Chondrocyte (in vitro differentiated cells): Measurements from ENCODE around the gene LRRN4. TPM values are rescaled to one million over a fixed set of nuclear protein-coding genes. Genes with fewer than 3 reads are reported as not detected.

Source experiments
- DNase-seq: peaks from one replicate; pipeline ENCODE4 v3.0.0; 2021; ENCODE audit warnings: mixed read lengths, low spot score
- H3K27ac Mint-ChIP-seq: one replicate; pipeline ENCODE4 v1.8.0; 2021; ENCODE audit warnings: mild to moderate bottlenecking, moderate library complexity, mixed read lengths; ENCODE audit not compliant: unreplicated experiment
- H3K27me3 Mint-ChIP-seq: 2 replicates; pipeline ENCODE4 v1.8.0; 2021; ENCODE audit warnings: low read depth, mixed read lengths
- H3K36me3 Mint-ChIP-seq: 2 replicates; pipeline ENCODE4 v1.8.0; 2021; ENCODE audit warnings: low read depth, mixed read lengths
- H3K4me1 Mint-ChIP-seq: 2 replicates; pipeline ENCODE4 v1.8.0; 2021; ENCODE audit warnings: low read depth, mild to moderate bottlenecking, mixed read lengths
- H3K4me3 Mint-ChIP-seq: one replicate; pipeline ENCODE4 v1.8.0; 2021; ENCODE audit warnings: mild to moderate bottlenecking, moderate library complexity, mixed read lengths; ENCODE audit not compliant: unreplicated experiment
- H3K9me3 Mint-ChIP-seq: 2 replicates; pipeline ENCODE4 v1.8.0; 2021; ENCODE audit warnings: low read depth, mixed read lengths
- total RNA-seq: library from RNA; stranded (reverse); gene quantifications from 3 replicates; pipeline ENCODE4 v1.2.1, GENCODE V29; 2021
- TF ChIP-seq, protein P1 (sequence below): fragments of 200-600 bp; sonication (generic); IDR thresholded peaks from 2 replicates; pipeline ENCODE4 v1.5.0; 2021; ENCODE audit warnings: antibody characterized with exemption, mild to moderate bottlenecking, moderate library complexity

Gene LRRN4
- total RNA-seq, 1 donor from 2014 or later, result not detected

GRCh38 chr20:6095409-6095808, 41.5 kb upstream of the LRRN4 start:
- TF ChIP-seq, protein P1, sequence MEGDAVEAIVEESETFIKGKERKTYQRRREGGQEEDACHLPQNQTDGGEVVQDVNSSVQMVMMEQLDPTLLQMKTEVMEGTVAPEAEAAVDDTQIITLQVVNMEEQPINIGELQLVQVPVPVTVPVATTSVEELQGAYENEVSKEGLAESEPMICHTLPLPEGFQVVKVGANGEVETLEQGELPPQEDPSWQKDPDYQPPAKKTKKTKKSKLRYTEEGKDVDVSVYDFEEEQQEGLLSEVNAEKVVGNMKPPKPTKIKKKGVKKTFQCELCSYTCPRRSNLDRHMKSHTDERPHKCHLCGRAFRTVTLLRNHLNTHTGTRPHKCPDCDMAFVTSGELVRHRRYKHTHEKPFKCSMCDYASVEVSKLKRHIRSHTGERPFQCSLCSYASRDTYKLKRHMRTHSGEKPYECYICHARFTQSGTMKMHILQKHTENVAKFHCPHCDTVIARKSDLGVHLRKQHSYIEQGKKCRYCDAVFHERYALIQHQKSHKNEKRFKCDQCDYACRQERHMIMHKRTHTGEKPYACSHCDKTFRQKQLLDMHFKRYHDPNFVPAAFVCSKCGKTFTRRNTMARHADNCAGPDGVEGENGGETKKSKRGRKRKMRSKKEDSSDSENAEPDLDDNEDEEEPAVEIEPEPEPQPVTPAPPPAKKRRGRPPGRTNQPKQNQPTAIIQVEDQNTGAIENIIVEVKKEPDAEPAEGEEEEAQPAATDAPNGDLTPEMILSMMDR, result no peak
- H3K27ac Mint-ChIP-seq, result no peak overlapping the region
- no peaks in the 10 kb centered on the region for H3K9me3 Mint-ChIP-seq
- H3K36me3 Mint-ChIP-seq, result no peaks in the 10 kb centered on the region
- no peak for DNase-seq
- no peak overlapping the region for H3K4me3 Mint-ChIP-seq
- H3K27me3 Mint-ChIP-seq, result peaks cover 4% of the 10 kb centered on the region
- H3K4me1 Mint-ChIP-seq, result no peaks in the 10 kb centered on the region

DNA sequence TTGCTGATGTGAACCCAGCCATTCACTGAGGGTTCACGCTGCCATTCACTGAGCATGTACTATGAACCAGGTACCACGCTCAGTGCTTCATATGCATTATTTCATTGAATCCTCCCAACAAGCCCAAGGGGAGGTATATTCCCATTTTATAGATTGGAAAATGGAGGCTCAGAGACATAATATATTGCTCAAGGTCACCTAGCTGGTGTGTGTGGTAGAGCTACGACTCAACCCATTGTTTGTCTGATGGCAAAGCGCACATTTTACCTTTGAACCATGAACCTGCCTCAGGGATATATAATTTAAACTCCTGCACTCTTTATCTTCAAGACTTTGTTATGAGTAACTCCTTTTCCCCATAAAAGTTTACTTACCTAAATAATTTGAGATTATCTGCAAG, 40.7 kb upstream of the LRRN4 start:
- no peak for DNase-seq
- Mint-ChIP-seq H3K4me1 (no peaks in the 10 kb centered on the region), H3K27me3 (peaks cover 7% of the 10 kb centered on the region), H3K36me3 (no peaks in the 10 kb centered on the region), H3K27ac (no peak overlapping the region), H3K9me3 (no peaks in the 10 kb centered on the region), H3K4me3 (no peak overlapping the region)
- TF ChIP-seq, protein P1, result no peak

- no peaks in the 10 kb centered on the region for H3K36me3 Mint-ChIP-seq
- no peak overlapping the region for H3K4me3 Mint-ChIP-seq
Measured at GRCh38 chr20:6094063-6094462, 40.2 kb upstream of the LRRN4 start.

GRCh38 chr20:6091661-6092060, 37.8 kb upstream of the LRRN4 start:
- no peaks in the 10 kb centered on the region for H3K9me3 Mint-ChIP-seq
- H3K4me1 Mint-ChIP-seq, result no peaks in the 10 kb centered on the region
- peaks cover 11% of the 10 kb centered on the region for H3K27me3 Mint-ChIP-seq
- no peak overlapping the region for H3K27ac Mint-ChIP-seq
- TF ChIP-seq, protein P1, result no peak
- no peak for DNase-seq
- H3K4me3 Mint-ChIP-seq, result no peak overlapping the region
- no peaks in the 10 kb centered on the region for H3K36me3 Mint-ChIP-seq

More at GRCh38 chr20:6094063-6094462, 40.2 kb upstream of the LRRN4 start:
- H3K27me3 Mint-ChIP-seq, result peaks cover 7% of the 10 kb centered on the region
- H3K9me3 Mint-ChIP-seq, result no peaks in the 10 kb centered on the region
- no peaks in the 10 kb centered on the region for H3K4me1 Mint-ChIP-seq
- no peak for DNase-seq
- no peak overlapping the region for H3K27ac Mint-ChIP-seq
- TF ChIP-seq, protein P1, result no peak

DNA sequence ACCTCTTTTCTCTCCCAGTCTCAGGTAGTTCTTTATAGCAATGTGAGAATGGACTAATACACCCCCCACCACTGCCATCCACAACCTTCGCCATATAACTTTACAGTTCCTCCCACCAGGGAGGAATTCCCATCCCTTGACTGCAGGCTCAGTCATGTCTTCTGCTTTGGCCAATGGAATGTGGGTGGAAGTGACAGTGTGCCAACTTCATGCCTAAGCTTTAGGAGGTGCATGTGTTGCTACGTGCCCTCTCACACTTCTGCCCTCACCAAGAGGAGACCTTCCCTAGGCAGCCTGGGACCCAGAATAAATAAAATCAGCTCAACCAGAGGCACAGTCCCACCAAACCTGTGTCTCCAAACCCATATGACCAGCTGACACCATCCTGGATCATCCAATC, 33.0 kb upstream of the LRRN4 start:
- Mint-ChIP-seq H3K36me3 (no peaks in the 10 kb centered on the region), H3K27ac (no peak overlapping the region), H3K4me3 (no peak overlapping the region)

More for the DNA sequence above, 33.0 kb upstream of the LRRN4 start:
- no peak for DNase-seq
- H3K27me3 Mint-ChIP-seq, result peaks cover 8% of the 10 kb centered on the region
- no peaks in the 10 kb centered on the region for H3K9me3 Mint-ChIP-seq
- no peaks in the 10 kb centered on the region for H3K4me1 Mint-ChIP-seq
- TF ChIP-seq, protein P1, result no peak
